Measurements from ENCODE around the gene LLGL1.

DNA sequence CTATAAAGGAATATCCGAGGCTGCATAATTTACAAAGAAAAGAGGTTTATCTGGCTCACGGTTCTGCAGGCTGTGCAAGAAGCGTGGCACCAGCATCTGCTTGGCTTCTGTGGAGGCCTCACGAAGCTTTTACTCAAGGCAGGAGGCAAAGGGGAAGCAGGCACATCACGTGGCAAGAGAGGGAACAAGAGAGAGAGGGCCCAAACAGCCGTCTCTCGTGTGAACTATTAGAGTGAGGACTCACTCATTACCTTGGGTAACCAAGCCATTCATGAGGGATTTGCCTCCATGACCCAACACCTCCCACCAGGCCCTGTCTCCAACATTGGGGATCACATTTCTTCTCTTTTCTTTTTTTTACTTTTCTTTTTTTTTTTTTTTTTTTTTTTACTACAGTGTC is 49.3 kb upstream of the LLGL1 start:
- TF ChIP-seq, protein P1, sequence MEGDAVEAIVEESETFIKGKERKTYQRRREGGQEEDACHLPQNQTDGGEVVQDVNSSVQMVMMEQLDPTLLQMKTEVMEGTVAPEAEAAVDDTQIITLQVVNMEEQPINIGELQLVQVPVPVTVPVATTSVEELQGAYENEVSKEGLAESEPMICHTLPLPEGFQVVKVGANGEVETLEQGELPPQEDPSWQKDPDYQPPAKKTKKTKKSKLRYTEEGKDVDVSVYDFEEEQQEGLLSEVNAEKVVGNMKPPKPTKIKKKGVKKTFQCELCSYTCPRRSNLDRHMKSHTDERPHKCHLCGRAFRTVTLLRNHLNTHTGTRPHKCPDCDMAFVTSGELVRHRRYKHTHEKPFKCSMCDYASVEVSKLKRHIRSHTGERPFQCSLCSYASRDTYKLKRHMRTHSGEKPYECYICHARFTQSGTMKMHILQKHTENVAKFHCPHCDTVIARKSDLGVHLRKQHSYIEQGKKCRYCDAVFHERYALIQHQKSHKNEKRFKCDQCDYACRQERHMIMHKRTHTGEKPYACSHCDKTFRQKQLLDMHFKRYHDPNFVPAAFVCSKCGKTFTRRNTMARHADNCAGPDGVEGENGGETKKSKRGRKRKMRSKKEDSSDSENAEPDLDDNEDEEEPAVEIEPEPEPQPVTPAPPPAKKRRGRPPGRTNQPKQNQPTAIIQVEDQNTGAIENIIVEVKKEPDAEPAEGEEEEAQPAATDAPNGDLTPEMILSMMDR (IDR thresholded peaks at IDR 0.05; ENCODE audit: poor library complexity, severe bottlenecking), result no peak
- TF ChIP-seq, protein P2, sequence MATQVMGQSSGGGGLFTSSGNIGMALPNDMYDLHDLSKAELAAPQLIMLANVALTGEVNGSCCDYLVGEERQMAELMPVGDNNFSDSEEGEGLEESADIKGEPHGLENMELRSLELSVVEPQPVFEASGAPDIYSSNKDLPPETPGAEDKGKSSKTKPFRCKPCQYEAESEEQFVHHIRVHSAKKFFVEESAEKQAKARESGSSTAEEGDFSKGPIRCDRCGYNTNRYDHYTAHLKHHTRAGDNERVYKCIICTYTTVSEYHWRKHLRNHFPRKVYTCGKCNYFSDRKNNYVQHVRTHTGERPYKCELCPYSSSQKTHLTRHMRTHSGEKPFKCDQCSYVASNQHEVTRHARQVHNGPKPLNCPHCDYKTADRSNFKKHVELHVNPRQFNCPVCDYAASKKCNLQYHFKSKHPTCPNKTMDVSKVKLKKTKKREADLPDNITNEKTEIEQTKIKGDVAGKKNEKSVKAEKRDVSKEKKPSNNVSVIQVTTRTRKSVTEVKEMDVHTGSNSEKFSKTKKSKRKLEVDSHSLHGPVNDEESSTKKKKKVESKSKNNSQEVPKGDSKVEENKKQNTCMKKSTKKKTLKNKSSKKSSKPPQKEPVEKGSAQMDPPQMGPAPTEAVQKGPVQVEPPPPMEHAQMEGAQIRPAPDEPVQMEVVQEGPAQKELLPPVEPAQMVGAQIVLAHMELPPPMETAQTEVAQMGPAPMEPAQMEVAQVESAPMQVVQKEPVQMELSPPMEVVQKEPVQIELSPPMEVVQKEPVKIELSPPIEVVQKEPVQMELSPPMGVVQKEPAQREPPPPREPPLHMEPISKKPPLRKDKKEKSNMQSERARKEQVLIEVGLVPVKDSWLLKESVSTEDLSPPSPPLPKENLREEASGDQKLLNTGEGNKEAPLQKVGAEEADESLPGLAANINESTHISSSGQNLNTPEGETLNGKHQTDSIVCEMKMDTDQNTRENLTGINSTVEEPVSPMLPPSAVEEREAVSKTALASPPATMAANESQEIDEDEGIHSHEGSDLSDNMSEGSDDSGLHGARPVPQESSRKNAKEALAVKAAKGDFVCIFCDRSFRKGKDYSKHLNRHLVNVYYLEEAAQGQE (IDR thresholded peaks at IDR 0.05; ENCODE audit: borderline replicate concordance), result no peak
- no peak for TF ChIP-seq RAD21 (conservative IDR thresholded peaks at IDR 0.05)
- no peak for TF ChIP-seq POLR2AphosphoS5 (IDR thresholded peaks at IDR 0.05)
- no peak for TF ChIP-seq TAF1 (IDR thresholded peaks at IDR 0.05; ENCODE audit: low read depth)

All from neural cell (in vitro differentiated cells).